Head of caudate nucleus (tissue), 42 donors: ENCODE data around the gene C12orf56.
"Not testable (repeated sequence)": the region's sequence is repeated elsewhere in the genome, so short reads cannot be mapped to it uniquely, and the experiment has no call there.

Experiments used
- DNase-seq, 42 donors: peaks; one replicate each; pipeline versions ENCODE4 v3.0.0 to v3.0.0-alpha.2; 2020 to 2021; ENCODE audit warnings: mixed read lengths in 7 of 42
- intact Hi-C: fragments of 100-400 bp; cut with DNase I; formaldehyde crosslinking; loops from one replicate; pipeline ENCODE4 v1.15.0; 2022

The C12orf56 gene

DNA sequence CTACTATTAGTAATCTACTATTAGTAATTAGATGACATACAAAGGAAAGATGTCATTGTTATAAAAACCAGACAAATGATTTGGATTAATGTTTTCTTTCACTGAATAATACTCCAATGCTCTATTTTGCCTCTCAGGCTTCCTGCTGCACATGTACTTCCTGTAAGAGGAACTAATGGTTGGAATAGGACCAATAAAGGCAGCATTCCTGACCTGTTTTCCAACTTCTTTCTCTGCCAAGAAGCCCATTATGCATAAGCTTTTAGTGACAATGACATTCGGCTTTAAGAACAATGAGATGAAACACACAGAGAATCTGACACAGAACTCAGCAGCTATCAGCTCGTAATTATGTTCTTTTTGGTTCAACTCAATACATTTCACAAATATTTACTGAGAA is 5.2 kb upstream of the C12orf56 start:
- DNase-seq: no peak
- intact Hi-C loops: no loop called here

- peak in 3 of 42 donors; percentile 10 to 47 (median 11) for DNase-seq
- intact Hi-C loops: no loop called here
Measured at GRCh38 chr12:64392221-64392620, 1.7 kb upstream of the C12orf56 start.

GRCh38 chr12:64389154-64389553 is 1.4 kb downstream of the C12orf56 start:
- intact Hi-C loops: no loop called here
- no peak for DNase-seq

DNA sequence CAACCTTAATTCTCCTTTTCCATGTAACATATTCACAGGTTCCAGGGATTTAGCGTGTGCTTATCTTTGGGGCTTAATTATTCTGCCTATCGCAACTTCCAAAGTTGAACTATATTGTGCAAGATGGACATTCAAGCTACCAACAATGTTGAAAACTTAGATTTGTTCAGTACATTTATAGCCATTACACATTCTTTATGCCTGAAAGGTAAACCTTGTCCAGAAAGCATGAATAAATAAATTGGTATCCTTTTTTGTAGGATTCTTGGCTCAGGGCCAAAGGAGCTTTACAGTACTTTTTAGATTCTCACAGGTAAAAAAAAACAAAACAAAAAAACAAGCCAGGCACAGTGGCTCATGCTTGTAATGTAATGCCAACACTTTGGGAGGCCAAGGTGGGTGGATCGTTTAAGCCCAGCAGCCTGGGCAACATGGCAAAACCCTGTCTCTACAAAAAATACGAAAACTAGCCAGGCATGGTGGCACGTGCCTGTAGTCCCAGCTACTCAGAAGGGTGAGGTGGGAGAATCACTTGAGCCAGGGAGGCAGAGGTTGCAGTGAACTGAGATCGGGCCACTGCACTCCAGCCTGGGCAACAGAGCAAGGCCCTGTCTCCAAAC is 3.3 kb downstream of the C12orf56 start:
- no peak for DNase-seq

GRCh38 chr12:64385468-64385867 is 5.1 kb downstream of the C12orf56 start:
- DNase-seq: no peak
- intact Hi-C loops: no loop called here

More for the DNA sequence above, 3.3 kb downstream of the C12orf56 start:
- intact Hi-C loops: no loop called here

GRCh38 chr12:64385019-64385418 is 5.5 kb downstream of the C12orf56 start:
- DNase-seq: no peak
- intact Hi-C loops: no loop called here

DNA sequence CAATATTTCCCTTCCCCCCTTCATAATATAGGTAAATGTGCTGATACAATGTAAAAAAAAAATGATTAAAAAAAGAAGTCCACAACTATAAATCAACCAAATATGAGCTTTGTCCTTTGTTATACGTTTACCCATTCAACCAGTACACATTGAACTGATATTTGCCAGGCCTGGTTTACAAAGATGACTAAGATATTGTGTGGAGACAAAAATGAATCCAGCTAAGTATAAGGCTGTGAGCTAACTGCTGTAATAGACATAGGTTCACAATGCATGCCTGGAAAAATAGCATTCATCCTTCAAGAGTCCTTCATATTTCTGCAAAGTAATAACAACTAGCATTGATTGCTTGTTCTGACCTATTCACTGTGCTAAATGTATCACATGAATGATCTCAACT is 6.9 kb downstream of the C12orf56 start:
- intact Hi-C loops: no loop called here

GRCh38 chr12:64362721-64363305 is 27.7 kb downstream of the C12orf56 start:
- intact Hi-C loops: no loop called here
- no peak for DNase-seq

More for the DNA sequence above, 6.9 kb downstream of the C12orf56 start:
- DNase-seq: no peak

GRCh38 chr12:64361173-64361572 is 29.4 kb downstream of the C12orf56 start:
- intact Hi-C loops, DNase-seq: not testable (repeated sequence)

- DNase-seq, intact Hi-C loops: not testable (repeated sequence)
Measured at GRCh38 chr12:64356209-64356608, 34.3 kb downstream of the C12orf56 start.

GRCh38 chr12:64352181-64352580 is 38.4 kb downstream of the C12orf56 start:
- no peak for DNase-seq
- intact Hi-C loops: no loop called here

- intact Hi-C loops: no loop called here
- no peak for DNase-seq
Measured at GRCh38 chr12:64351265-64351664, 39.3 kb downstream of the C12orf56 start.

DNA sequence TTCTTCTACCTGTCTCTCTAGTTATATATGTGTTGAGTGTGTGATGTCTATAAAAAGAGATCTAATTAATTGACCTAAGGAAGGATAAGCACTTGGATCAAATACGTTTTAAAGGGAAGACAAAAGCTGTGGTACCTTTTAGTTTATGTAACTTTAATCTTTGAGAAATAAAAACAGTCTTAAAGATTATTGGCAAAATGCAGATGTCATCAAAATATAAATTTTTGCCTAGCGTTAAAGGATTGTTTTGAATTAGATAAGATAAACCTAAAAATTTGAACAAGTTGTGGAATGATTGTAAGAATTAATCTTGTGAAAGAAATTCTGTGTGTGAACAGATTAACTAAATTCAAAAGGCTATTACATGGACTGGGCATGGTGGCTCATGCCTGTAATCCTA is 42.9 kb downstream of the C12orf56 start:
- no peak for DNase-seq
- intact Hi-C loops: no loop called here

- intact Hi-C loops, DNase-seq: not testable (repeated sequence)
Measured at GRCh38 chr12:64344631-64345030, 45.9 kb downstream of the C12orf56 start.

DNA sequence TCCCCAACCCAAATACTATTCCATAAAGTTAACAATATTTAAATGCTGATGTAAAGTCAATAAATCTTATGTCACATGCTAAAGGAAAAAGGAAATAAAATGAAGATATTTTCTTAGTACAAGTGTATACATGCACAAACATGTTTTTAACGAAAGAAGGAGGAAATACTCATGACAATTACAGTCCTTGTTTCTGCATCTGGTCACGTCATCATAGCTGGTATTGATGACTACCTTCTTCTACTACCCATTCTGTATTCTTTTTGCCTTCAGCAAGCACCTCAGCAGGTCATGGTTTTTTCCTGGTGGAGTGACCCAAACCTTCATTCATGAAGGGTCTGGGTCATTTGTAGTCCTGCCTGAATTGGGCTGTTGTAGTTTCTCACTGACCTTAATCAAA is 50.0 kb downstream of the C12orf56 start:
- intact Hi-C loops, DNase-seq: not testable (repeated sequence)

DNA sequence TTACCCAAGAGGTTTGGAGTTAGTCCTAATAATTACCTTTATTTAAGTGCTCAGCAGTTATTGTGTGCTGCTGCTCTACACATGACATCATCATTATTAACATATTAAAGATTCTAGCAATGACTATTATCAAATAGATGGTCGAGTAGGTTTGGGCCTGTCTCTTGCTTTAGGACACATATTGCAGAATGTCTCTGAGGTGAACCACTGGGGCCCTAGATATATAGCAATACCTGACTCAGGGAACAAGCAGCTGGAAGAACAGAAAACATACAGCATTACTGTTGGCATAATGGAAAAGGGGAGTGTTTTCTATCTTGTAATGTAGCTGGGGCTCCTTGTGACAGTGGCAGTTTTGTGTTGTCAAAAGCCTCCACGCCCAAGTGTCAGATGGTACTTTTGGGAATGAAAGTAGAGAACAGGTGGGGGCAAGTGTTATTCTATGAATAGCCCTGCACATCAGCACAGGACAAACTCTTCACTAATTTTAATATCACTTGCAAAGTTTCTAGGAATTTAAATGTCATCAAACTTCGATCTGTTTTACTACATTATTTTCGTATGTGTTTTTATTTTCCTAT is 54.6 kb downstream of the C12orf56 start:
- no peak for DNase-seq
- intact Hi-C loops: no loop called here

GRCh38 chr12:64332938-64333337 is 57.6 kb downstream of the C12orf56 start:
- intact Hi-C loops: no loop called here
- no peak for DNase-seq

- intact Hi-C loops: no loop called here
- DNase-seq: no peak
Measured at GRCh38 chr12:64332296-64332695, 58.3 kb downstream of the C12orf56 start.

- DNase-seq, intact Hi-C loops: not testable (repeated sequence)
Measured at GRCh38 chr12:64329031-64329710, 61.4 kb downstream of the C12orf56 start.

GRCh38 chr12:64325055-64325454 is 65.5 kb downstream of the C12orf56 start:
- intact Hi-C loops: no loop called here
- DNase-seq: no peak
